Measurements from ENCODE around the gene TLR7.

TLR7 gene

GRCh38 chrX:12930150-12930549, 63.3 kb downstream of the TLR7 start:
- DNase-seq (ENCODE audit: low read depth): no peak

GRCh38 chrX:12932244-12932643, 65.4 kb downstream of the TLR7 start:
- no peak for DNase-seq (ENCODE audit: low read depth)

GRCh38 chrX:12934850-12935249, 68.0 kb downstream of the TLR7 start:
- no peak for DNase-seq (ENCODE audit: low read depth)

- no peak for DNase-seq (ENCODE audit: low read depth)
Observed at GRCh38 chrX:12936947-12937346, 70.1 kb downstream of the TLR7 start.
